Measurements from ENCODE around the gene FAAP24. TPM values are rescaled to one million over a fixed set of nuclear protein-coding genes. Genes with fewer than 3 reads are reported as not detected.

Gene FAAP24
- total RNA-seq, 1 experiment from 2014 or later: 4.3 TPM

Other genes with a start within 250 kb of the FAAP24 start
- gene SLC7A9, start 102.5 kb upstream of the FAAP24 start, total RNA-seq (2014; rRNA removed): not detected in 2 replicates
- 9.1 and 17.9 TPM in 2 replicates for gene CEP89, start 284 bp upstream of the FAAP24 start, total RNA-seq (2014; rRNA removed)
- 21.8 and 32.8 TPM in 2 replicates for gene RHPN2, start 92.6 kb downstream of the FAAP24 start, total RNA-seq (2014; rRNA removed)
- 3.9 and 6.9 TPM in 2 replicates for gene GPATCH1, start 108.9 kb downstream of the FAAP24 start, total RNA-seq (2014; rRNA removed)
- gene WDR88, start 159.9 kb downstream of the FAAP24 start, total RNA-seq (2014; rRNA removed): not detected in 2 replicates
- 20.4 and 25.9 TPM in 2 replicates for gene LRP3, start 222.1 kb downstream of the FAAP24 start, total RNA-seq (2014; rRNA removed)